Embryonic facial prominence (tissue), 1 donor: ENCODE results near the gene CNTN5.

Experiments
- DNase-seq: peaks from one replicate; pipeline ENCODE4 v3.0.0-alpha.2; 2016; ENCODE audit errors: extremely low spot score

CNTN5 gene

GRCh38 chr11:99601179-99601578 lies 580.4 kb downstream of the CNTN5 start:
- no peak for DNase-seq

GRCh38 chr11:99614352-99614751 lies 593.6 kb downstream of the CNTN5 start:
- DNase-seq: no peak

DNA sequence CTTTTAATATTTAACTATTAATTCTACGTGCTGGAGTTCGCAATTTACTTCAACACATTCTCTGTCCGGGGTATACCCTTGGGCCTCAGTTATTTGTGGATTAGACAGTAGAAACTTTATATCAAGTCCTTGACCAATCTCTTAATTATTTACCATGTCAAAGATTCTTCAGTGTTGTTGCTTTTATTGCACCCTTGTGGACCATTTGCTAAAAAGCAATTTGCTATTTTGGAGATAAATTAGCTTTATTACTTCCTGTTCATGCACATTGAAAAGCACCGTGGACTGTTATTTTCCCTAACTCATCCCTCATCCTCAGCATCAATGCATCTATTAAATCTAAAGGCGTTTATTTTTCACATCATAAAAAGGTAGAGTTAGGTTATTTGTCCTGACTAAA lies 609.9 kb downstream of the CNTN5 start:
- DNase-seq: no peak

DNA sequence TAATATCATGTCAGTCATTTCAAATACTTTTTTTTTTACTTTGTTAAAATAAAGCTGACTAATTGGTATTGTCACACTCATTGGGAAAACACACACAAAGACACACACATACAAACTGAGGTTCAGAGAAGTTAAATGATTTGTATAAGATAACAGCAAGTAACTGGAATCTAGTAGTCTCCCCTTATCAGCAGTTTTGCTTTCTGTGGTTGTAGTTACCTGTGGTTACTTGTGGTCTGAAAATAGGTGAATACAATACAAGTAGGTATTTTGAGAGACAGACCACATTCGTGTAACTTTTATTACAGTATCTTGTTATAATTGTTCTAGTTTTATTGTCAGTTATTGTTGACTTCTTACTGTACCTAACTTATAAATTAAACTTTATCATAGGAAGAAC lies 610.9 kb downstream of the CNTN5 start:
- DNase-seq: no peak

DNA sequence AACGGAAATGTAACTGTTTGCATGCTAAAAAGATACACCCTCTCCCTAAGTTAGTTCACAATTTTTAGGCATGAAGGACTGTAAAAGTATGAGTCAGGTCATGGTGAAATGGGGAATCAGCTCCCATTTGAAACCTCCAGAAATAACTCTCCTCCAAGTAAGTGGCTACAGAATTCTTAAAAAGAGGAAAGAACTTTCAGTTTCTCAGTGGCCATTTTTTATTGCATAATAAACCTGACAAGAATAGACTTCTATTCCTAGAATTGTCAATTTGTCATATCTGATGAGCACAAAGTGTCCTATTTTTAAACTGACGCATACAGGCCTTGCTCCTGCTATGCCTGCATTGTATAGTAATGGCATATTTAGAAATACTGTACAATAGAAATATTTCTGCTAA lies 612.2 kb downstream of the CNTN5 start:
- DNase-seq: no peak

- no peak for DNase-seq
Measured at GRCh38 chr11:99634581-99634980, 613.8 kb downstream of the CNTN5 start.

GRCh38 chr11:99638073-99638553 lies 617.4 kb downstream of the CNTN5 start:
- no peak for DNase-seq

- no peak for DNase-seq
Measured at GRCh38 chr11:99640671-99641070, 619.9 kb downstream of the CNTN5 start.

- DNase-seq: no peak
Measured at GRCh38 chr11:99645934-99646333, 625.2 kb downstream of the CNTN5 start.

DNA sequence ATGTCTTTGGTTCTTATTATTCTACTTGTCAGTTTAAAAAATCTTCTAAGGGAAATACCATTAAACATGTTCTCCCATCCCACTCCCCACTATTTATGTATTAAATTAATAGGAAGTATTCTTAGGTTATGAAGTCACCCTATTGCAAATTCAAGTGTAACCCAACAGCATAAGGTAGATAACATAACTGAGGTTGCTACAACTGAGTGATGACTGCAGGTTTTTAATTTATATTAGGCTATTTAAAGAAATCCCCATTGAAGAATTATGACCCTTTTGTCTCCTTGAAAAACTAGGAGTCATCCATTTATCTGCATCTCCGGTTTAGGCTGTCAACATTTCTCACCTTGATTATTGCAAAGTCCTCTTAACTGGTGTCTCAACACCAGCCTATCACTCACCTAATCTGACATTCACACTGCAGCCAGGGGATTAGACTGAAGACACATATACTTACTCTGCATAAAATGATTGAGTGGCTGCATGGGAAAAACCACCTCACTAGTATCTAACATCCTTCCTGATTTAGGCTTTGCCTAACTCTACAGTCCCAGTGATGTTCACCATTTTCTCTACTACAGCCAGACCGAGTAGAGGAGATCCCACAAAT lies 649.4 kb downstream of the CNTN5 start:
- no peak for DNase-seq

GRCh38 chr11:99671808-99672409 lies 651.2 kb downstream of the CNTN5 start:
- no peak for DNase-seq

DNA sequence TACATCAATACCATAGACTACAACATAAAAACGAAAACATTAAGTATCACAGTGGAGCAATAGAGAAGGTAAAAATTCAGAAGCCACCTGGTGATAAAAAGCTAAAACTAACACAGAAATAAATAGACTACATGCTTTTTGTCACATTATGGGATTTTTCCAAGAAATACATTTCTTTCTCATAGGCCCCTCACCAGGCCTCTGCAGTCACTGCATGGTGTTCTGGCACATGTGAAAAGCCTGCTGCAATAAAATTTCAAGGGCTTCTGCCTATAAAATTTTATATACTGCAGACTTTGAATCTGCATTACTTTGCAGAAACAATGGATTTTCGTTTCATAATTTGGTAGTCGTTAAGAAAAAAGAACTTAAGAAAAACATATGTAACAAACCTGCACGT lies 655.5 kb downstream of the CNTN5 start:
- no peak for DNase-seq

GRCh38 chr11:99682171-99682570 lies 661.4 kb downstream of the CNTN5 start:
- DNase-seq: no peak

GRCh38 chr11:99682646-99683045 lies 661.9 kb downstream of the CNTN5 start:
- no peak for DNase-seq

- DNase-seq: no peak
Measured at GRCh38 chr11:99683933-99684332, 663.2 kb downstream of the CNTN5 start.

DNA sequence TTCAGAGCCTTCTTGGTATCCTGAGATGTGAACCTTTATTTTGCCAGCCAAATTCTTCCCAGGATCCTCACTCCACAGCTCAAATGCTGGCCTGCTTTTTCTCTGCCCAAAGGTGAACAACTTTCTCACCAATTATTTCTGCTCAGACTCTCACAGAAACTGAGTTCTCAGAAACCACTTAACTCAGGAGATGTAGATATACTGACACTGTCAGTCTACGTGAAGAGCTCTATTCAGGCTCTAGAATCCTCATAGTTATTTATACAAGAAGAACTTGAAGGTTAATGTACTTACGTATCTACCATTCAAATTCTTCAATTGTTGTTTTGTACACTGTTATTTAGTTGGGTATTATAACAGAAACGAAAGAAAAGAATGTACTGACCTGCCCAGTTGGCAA lies 666.1 kb downstream of the CNTN5 start:
- no peak for DNase-seq

DNA sequence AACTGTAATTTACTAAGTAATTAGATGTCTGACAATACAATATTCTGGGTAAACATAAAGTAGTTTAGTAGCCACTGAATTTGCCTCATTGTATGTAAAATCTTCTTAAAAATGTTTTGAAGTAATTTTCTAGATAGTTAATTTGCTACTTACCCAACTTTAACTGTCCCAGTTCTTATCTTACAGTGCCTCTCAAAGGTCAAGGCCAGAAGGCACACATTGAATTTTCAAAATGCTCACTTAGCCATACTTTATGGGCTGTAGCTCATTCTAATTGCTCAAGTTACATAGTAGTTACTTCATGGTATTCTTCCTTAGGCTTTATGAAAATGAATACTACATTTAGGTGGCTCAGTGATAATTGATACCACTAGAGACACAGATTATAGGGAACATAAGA lies 666.6 kb downstream of the CNTN5 start:
- DNase-seq: no peak

GRCh38 chr11:99693941-99694492 lies 673.3 kb downstream of the CNTN5 start:
- no peak for DNase-seq

- DNase-seq: no peak
Measured at GRCh38 chr11:99695106-99695505, 674.4 kb downstream of the CNTN5 start.

- no peak for DNase-seq
Measured at GRCh38 chr11:99706848-99707247, 686.1 kb downstream of the CNTN5 start.

DNA sequence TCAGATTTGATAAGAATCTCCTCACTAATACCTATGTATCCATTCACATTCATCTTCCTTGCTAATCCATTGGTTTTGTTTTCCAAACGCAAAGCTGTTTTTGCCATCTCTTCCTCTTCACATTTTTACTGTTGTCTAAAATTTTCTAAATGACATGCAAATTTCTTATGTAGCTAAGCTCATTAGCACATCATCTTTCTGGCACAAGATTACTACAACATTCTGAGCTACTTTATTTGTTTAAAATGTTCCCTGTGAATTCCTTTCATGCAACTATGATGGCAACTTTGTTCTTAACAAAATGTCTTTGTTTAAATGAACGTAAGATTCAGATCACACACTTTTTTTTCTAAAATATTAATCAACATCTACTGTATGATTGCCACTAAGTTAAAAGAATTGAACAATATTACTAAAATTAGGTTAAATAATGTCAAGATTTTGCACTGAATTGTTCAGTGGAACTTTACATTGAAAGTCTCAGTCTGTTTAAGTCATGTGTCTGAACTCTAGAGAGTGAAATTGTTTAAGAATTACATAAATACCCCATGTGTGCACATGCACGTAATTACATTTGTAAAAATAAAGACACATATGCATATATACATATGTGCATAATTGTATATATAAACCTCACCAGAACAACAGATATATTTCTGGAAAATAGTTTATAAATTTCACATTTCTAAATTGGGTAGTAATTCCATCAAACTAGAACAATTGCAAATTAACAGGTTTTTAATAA lies 688.4 kb downstream of the CNTN5 start:
- DNase-seq: no peak

- DNase-seq: no peak
Measured at GRCh38 chr11:99716302-99716701, 695.6 kb downstream of the CNTN5 start.

DNA sequence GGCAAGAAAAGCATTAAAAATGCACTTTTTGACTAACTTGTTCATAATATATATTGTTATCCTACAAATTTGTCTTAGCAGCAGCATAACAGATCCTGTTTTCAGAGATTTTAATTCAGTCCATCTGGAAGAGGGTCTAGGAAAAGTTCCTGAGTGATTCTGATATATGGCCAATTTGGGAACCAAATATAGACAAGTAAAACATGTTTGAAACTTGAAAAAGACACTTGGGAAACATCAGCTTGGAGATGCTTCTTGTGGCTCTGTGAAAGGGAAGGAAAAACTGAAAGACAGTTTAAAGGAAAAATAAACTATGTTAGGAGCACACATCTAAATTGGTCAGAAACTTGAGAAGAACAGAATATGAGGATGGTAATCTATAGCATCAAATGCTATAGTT lies 697.5 kb downstream of the CNTN5 start:
- no peak for DNase-seq
